Stimulated activated CD4-positive, alpha-beta T cell treated with anti-CD3 and anti-CD28 coated beads, Interleukin-12 subunit alpha, Interleukin-12 subunit beta, amount 100 ng/mL, for 48 hours (primary cell): ENCODE data around the gene MTTP.
"Not testable (repeated sequence)": the region's sequence is repeated elsewhere in the genome, so short reads cannot be mapped to it uniquely, and the experiment has no call there.

Experiments used
- DNase-seq, 3 donors: peaks; one replicate each; pipeline ENCODE4 v3.0.0-alpha.2; 2020; ENCODE audit warnings: low read depth in 2 of 3, low spot score in 1 of 3

MTTP gene

DNA sequence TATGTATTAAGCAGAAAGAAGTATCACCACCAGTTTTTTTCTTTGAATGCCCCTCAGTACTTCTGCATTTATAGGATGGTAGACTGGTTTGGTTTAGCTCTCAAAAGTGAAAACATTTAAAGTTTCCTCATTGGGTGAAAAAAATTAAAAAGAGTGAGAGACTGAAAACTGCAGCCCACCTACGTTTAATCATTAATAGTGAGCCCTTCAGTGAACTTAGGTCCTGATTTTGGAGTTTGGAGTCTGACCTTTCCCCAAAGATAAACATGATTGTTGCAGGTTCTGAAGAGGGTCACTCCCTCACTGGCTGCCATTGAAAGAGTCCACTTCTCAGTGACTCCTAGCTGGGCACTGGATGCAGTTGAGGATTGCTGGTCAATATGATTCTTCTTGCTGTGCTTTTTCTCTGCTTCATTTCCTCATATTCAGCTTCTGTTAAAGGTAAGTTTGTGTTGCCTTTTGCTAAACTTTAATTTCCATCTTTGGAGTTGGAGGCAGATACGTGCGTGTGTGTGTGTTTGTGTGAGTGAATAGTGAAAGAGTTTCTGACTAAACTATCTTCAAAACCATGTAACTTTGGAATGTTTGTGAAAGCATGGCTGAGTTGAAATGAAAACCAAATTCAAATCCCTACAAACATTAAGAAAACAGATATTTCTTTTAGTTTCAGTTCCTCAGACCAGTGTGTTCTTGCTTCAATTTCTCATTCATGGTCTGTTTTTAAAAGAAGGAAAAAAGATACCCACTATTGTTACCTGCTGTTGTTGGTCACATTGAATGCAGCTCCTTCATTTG, at the start of gene MTTP:
Gene MTTP (plus strand): TSS at position 295 of the 795 bp plus-strand sequence. CDS start 86 bp downstream, at position 381.
- no peak for DNase-seq

DNA sequence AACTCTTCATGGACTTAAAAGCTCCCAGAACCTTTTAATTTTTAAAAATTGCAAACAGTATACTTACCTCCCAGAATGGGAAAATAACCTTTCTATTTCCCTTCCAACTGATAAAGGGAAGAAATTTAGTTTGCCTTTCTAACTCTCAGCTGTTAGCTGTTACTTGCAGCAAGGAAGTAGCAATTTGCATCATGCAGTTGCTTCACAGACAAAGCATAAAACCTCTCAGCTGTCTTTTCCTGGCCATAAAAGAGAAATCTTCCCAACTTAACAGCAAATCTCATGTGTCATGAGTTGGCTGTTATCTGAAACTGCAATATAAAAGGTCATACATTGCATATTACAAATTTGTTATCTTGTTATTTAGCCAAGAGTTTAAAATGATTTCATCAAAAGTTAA, 45.4 kb upstream of the MTTP start:
- no peak for DNase-seq

DNA sequence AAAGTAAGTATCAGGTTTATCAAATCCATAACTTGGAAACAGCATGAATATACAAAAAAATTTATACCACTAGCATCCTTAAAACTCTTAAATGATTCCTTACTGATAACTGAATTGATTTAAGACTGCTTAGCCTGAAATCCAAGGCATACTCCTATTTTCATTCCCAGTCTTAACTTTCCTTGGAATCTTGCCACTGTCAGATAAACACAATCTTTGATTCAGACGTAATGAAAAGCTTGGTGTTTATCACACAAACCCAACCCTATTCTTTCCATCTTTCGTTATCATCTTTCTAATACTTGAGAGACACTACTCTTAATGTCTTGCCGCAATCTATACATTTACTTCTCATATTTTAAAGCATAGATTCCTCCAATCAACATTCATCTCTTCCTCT, 44.7 kb upstream of the MTTP start:
- no peak for DNase-seq

DNA sequence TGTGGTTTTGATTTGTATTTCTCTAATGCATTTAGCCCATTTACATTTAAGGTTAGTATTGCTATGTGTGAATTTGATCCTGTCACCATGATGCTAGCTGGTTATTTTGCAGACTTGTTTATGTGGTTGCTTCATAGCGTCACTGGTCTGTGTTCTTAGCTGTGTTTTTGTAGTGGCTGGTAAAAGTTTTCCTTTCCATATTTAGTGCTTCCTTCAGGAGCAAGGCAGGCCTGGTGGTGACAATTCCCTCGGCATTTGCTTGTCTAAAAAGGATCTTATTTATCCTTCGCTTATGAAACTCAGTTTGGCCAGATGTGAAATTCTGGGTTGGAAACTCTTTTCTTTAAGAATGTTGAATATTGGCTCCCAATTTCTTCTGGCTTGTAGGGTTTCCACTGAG, 39.9 kb upstream of the MTTP start:
- DNase-seq: not testable (repeated sequence)

DNA sequence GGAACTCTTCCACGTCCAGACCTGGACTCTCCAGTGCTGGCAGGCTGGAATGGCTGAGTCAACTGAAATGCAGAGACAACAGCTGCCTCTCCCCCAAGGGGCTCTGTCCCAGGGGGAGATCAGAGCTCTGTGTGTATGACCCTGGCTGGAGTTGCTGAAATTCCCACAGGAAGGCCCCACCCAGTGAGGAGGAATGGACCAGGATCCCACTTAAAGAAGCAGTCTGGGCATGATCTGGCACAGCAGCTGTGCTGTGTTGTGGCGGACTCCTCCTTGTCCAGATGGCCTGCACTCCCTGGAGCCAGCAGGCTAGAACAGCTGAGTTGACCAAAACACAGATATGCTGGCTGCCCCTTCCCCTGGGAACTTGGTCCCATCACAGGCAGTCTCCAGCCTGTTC, 38.4 kb upstream of the MTTP start:
- DNase-seq: no peak

DNA sequence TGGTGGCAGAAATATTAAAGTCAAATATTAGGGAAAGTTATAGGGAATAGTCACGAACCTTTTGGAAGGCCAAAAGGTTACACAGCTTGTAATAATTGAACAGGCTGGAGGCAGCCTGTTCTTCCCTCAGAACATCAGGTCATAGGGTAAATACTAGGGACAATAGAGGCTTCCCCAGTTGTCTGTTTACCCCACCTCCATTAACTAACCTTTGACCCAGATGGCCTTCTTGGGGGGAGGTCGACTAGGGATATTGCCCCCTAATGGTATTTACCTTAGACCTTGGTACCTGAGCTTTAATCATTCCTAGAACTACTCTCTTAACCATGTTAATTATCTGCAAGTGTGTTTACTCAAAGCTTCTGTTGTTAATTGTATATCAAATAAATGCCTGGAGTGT, 37.8 kb upstream of the MTTP start:
- no peak for DNase-seq

DNA sequence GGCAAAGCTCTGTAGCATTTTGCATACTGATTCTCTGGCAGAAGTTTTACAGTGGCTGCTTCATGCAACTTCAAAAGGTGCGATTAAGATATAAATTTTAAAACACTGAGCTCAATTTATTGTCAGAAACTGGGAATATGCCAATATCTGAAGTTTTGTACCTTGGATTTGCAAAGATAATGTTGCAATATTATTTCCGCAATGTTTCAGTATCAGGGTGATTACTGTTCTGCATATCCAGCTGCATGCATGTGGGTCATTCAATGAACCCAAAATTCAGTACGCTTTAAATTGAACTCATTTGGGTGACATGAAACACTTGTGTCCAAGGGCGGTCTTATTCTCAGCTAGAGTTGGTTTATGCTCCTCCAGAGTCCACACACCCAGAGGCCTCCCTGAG, 37.0 kb upstream of the MTTP start:
- DNase-seq: no peak

DNA sequence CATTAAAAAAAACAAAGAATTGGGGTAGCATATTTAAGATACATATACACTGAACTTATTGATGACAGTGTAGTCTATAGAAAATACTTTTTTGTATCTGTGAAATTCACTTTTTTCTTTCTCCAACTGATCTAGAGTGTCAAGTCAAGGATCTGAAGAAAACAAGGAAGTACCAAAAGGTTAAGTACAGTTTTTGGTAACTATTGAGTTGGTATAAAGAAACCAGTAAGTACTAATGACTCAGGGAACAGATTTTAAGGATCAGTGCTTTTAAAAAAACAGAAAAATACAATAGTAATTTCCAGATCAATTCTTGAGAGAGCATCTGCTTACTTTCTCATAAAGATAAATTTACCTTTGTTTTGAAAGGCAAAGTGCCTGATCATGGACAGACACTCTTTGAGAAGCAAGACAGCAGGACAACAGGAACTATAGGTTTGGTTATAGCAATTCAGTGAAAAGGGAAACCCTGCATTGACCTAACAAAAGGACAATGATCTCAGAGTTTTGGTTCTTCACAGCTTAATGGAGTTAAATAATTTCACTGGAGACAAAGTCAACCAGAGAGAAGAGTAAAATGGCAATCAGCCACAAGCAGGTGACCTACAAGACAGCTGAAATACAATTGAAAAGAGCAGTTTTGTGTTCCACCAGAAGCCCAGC, 34.2 kb upstream of the MTTP start:
- no peak for DNase-seq

DNA sequence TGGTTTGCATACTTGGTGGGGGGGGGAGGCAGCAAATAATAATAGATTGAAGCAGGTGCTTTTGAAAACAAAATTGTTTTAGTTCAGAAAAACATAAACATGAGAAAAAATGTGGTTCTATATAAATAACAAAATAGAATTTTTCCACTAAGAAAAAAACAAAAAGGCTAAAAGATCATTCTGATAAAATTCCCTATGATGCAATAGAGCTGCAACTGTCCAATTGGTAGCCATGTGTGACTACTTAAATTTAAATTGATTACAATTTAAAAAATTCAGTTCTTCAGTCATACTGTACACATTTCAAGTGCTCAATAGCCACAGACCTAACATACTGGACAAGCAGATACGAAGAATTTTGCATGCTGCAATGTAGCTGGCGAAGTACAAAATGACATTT, 21.8 kb upstream of the MTTP start:
- DNase-seq: no peak

DNA sequence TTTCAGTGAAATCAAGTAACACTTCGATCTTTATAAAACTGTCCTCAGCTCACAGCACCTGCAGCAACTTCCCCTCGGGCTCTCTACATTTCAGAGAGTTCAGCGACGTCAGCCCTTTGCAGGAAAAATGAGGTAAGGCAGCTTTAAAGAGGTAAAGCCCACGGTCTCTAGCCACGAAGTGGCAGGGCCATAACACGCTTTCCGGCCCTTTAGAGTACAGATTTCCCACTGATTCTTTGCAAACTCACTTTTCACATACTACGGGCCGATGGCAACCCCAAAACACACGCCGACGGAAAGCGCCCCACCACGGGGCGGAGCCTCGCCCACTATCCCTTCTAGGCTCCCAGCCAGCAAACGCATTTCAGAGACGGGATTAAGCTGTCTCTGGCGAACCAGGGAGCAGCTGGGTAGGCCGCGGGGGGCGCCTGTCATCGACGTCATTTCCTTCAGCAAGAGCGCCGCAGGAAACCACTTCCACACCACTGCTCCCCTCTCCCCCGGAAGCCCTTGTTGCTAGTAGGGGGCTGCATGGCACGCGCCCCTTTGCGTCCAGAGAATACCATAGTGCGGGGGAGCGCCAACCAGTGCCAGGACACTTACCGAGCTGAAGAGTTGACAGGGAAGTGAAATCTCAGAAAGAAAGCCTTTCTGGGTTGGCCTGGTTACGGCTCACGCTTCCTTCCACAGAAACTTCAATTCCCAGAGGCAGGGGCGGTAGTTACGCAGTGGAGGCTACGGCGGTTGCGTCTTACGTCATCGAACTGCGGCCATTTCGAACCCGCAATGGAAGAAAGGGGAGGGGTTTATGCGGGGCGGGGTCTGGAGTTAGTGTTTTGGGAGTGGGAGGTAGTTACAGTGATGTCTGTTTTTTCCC, 11.1 kb upstream of the MTTP start, which contains the start of gene TRMT10A:
Gene TRMT10A (minus strand): TSS at position 730 of the 877 bp plus-strand sequence. CDS start 4,701 bp downstream, outside the sequence.
- DNase-seq: peak; percentile 93 to 94 (median 93)

DNA sequence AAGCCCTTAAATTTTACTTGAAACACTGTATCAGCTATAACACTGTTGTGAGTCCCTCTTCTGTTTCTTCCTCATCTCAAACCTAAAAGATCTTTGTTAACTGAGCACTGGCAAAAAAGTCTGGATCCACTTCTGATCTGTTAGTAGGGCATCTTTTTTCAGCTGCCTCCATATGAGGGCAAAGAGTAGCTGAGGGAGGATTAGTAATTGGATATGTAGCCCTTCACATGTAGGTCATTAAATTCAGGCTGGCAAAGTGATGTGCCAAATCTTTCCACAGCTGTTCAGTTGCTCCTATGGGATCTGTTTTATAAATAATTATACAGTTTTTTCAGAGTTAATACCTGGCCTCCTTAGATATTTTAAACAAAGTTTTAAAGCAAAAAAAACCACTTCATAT, 9.7 kb upstream of the MTTP start:
- DNase-seq: no peak

DNA sequence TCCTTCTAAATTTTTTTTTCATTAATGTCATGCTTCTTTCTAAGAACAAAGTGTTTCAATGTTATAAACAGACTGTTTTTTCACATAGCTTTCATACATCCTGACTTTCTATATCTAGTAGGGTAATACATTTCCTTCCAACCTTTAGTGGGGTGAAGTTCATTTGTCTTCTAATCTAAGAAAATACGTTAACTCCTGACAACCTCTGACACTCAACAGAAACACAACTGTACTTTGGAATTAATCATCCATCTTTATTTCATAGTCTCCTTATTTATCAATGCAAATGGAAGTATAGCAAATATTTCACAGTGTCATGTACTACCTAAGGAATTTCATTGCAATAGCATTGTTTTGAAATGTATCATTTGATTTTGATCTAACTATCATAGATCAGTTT, 2.7 kb upstream of the MTTP start:
- no peak for DNase-seq

DNA sequence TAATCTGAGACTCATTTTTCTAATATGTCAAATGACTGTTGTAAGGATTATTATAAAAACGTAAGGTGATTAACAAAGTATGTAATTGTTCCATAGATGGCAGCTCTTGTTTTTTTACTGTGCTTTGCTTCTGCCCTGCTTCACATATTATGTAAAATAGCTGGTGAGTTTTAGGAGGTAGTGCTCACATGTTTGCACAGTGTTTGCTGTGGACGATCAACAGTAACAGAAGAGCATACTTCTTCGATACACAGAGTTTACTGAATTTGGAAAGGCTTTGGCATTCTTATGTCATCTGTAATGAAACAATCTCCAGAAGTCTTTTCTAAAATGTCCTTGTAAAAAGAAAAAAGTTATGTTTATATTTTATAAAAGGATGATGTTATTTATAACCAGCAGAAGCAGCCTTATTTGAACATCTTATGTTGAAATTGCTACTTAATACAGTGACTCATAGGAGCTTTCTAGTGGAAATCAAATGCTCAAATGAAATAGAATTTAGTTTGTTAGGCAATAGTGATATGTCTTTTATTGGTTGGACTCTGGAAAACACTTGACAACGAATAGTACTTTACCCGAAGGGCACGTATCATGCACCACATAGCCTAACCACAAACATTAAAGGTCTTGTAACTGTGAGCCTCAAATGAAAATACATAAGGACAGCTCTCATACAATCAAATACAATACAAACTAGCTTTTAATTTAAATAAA, 1.9 kb upstream of the MTTP start:
- no peak for DNase-seq

DNA sequence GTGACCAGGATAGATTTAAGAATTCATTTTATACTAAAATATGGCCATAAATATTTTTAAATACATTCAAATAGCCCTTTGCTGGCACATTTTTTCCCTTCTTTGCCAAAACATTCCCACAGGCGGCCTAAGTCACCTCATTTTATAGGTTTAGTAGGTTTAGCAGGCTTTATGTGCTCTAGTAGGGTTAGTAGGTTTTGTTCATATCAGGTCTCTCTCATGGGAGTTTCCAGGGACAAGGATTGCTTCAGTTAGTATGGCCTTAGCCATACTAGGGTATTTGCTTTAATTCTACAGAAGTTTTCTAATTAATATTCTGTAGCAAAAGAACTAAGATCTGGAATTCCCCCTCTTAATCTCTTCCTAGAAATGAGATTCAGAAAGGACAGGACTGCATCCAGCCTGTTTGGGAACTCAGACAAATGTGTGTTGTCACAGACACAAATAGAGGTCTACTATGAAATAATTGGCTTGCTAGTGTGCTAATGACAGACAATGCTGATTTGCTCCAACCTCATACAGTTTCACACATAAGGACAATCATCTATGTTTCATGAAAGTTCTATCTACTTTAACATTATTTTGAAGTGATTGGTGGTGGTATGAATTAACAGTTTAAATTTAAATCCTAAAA, 772 bp upstream of the MTTP start:
- DNase-seq: no peak

DNA sequence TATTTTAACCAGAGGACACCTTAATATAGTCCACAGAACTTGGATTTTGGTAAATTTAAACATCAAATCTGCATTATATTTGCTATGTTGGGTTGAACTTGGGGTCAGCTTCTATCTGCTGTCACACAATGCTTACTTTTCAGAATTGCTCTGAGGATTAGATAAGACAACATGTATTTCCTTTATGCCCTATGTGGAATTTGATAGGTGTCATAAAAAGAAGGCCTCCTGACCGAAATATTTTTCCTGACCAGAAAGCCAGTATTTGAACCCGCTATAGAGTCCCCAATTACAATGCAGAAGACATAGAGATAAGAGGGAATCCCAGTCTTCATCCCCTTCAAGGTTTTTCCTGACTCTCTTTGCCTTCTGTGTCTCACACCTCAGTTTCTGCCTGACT, 4.1 kb downstream of the MTTP start:
- DNase-seq: no peak

DNA sequence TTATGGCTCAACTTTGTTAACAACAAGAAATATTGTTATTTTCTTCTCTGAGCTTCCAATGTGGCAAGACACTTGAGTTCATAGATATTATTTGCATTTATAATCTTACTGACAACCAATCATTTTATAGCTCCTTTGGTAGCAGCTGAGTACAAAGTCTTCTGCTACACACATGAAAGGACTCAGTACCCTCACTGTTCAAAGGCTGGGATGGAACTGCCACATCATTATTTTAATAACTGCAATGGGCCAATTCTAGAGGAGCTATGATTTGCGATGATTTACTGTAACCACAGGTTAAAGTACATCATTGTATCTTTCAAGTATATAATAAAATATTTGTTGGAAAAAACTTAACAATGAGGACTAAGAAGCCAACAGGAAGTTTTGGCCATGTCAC, 10.9 kb downstream of the MTTP start:
- no peak for DNase-seq

DNA sequence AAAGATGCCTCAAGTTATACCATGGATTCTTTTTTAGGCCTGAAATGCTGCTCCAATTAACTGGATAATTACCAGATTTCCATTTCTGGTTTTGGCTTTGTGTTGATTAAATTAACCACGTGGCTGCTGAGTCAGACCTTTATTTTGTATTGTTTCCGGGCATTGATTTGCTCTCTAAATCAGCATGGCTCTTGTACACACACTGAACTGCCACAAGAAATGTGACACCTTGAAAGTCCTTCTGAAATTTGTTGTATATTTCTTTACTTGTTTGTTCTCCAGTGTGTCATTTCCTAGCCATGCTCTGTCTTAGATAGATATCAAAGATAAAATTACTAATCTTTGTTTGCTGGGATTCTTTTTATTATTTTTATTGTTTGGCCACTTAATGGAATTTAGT, 11.7 kb downstream of the MTTP start:
- no peak for DNase-seq

DNA sequence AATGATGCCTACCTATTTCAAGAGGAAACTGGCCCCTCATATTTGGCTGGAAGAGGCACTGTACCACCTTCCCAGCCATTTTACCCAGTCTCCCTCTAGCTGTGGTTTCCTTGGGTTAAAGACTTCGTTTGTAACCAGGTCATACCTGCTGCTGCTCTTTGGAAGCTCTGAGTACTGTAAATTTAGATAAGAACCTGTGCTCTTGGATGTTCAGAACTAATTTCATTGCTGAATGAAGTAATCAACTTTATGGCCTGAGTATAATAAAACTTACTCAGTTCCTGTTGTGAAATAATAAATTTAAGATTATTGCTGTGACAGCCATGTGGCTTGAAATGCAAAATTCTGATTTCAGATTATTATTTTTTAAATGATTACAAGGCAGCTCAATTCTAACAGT, 12.2 kb downstream of the MTTP start:
- no peak for DNase-seq

DNA sequence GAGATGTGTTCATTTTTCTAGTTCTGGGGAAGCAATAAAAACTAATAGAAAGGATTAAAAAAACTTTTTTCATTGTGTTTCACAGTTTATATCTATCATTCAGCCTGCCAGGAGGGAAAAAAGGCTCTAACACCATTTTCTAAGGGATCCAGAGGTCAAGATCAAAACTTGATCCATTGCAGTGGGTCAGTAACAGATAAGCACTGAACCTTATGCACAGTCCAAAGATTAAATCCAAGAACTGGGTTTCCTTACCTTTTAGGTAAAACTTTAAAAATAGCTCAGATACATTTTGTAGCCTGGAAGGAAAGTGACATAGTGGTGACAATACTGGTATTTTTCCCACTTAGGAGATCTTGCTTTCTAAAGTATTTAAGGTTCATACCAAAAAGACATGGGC, 12.7 kb downstream of the MTTP start:
- no peak for DNase-seq

DNA sequence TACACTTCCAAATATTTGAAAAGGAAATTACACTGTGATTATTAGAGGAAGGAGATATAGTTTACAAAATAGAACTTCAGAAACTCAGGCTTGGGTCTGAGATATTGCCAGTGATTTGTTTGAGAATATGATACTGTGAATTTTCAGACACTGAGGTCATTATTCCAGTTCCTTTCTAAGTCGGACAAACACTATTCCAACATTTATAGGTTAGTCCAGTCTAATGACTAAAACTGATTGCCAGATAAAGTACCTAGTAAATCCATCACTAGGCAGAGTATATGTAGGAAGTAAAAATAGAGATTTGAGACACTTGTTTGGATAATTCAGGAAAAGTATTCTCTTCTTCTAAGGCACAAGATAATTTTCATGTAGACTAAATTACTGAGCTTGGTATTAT, 13.2 kb downstream of the MTTP start:
- DNase-seq: no peak

DNA sequence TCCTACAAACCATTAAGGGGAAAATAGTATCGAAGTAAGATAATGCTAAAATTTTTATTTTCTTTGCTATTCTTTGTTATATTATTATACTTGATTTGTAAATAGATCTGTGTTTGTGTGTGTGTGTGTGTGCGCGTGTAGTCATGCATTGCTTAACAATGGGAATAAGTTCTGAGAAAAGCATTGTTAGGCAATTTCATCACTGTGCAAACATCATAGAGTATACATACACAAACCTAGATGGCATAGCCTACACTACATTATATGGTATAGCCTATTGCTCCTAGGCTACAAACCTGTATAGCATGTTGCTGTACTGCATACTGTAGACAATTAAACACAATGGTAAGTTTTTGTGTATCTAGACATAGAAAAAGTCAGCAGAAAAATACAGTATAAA, 17.1 kb downstream of the MTTP start:
- DNase-seq: no peak
